Breast epithelium (tissue), 4 donors: ENCODE measurements around the gene NFIX. TPM values are rescaled to one million over a fixed set of nuclear protein-coding genes. Genes with fewer than 3 reads are reported as not detected.

ENCODE experiments used
- DNase-seq, 2 donors: peaks; one replicate each; pipeline ENCODE4 v3.0.0-alpha.2; 2019; ENCODE audit warnings: low spot score in 2 of 2
- H3K27ac ChIP-seq, 2 donors: fragments of 200-600 bp; sonication (generic) in 1 of 2; one replicate each; pipeline ENCODE4 v1.5.1; 2016 to 2019; ENCODE audit warnings: mild to moderate bottlenecking in 1 of 2
- H3K27me3 ChIP-seq, 2 donors: fragments of 200-600 bp; sonication (generic) in 1 of 2; one replicate each; pipeline versions ENCODE4 v1.5.1 to v1.6.0; 2017 to 2019; ENCODE audit warnings: control low read depth in 1 of 2, mild to moderate bottlenecking in 1 of 2
- H3K36me3 ChIP-seq: fragments of 200-600 bp; one replicate; pipeline ENCODE4 v1.5.1; 2019
- H3K4me1 ChIP-seq, 2 donors: fragments of 200-600 bp; sonication (generic); one replicate each; pipeline ENCODE4 v1.5.1; 2016 to 2019; ENCODE audit warnings: control low read depth in 1 of 2
- H3K4me3 ChIP-seq, 3 donors: fragments of 200-600 bp; sonication (generic); 1 replicate in 2 of 3; 2 replicates in 1 of 3; pipeline ENCODE4 v1.5.1; 2016 to 2019; ENCODE audit warnings: mild to moderate bottlenecking in 3 of 3, moderate library complexity in 2 of 3
- H3K9me3 ChIP-seq, 2 donors: fragments of 200-600 bp; sonication (generic) in 1 of 2; one replicate each; pipeline ENCODE4 v1.5.1; 2016 to 2019; ENCODE audit warnings: control low read depth in 1 of 2
- CTCF ChIP-seq, 3 donors: fragments of 450-650 bp; IDR thresholded peaks; one replicate each; pipeline ENCODE4 v1.5.1; 2016 to 2017; ENCODE audit warnings: antibody characterized with exemption in 3 of 3, mild to moderate bottlenecking in 3 of 3, moderate library complexity in 3 of 3
- POLR2A ChIP-seq: fragments of 450-650 bp; IDR thresholded peaks from one replicate; pipeline ENCODE4 v1.6.1; 2016; ENCODE audit warnings: antibody characterized with exemption, mild to moderate bottlenecking, moderate library complexity
- POLR2AphosphoS5 ChIP-seq, 3 donors: sonication (generic); formaldehyde crosslinking; IDR thresholded peaks; one replicate each; pipeline ENCODE4 v1.6.1; 2017; ENCODE audit warnings: antibody characterized with exemption in 3 of 3
- intact Hi-C: fragments of 100-400 bp; cut with DNase I; formaldehyde crosslinking; loops from one replicate; pipeline ENCODE4 v1.15.1; 2023; ENCODE audit warnings: low total_unique reads
- total RNA-seq, 3 donors: library from RNA; depleted of rRNA; stranded (reverse); fragments of >200 nt; gene quantifications; one replicate each; pipeline ENCODE4 v1.1.0, GENCODE V29; 2016

The NFIX gene
- total RNA-seq, 3 donors from 2014 or later = 43.6 to 53.9 (median 52.8) TPM

- H3K36me3 ChIP-seq = no peaks in the 10 kb centered on the region
- H3K4me1 ChIP-seq = peaks cover 13 to 29% of the 10 kb centered on the region in 2 donors
- peak overlapping the region; percentile 33 to 69 (median 50) for H3K4me3 ChIP-seq
- no peaks in the 10 kb centered on the region for H3K27me3 ChIP-seq
- H3K27ac ChIP-seq = peak overlapping the region; percentile 95 to 99
- intact Hi-C loops = loop anchor here (5.0 kb wide), 1 partner anchor 1580 kb away; no protein-coding TSS in a partner anchor
- no peaks in the 10 kb centered on the region for H3K9me3 ChIP-seq
- peak; percentile 80 to 84 for DNase-seq
- TF ChIP-seq POLR2A = no peak
- TF ChIP-seq POLR2AphosphoS5 (IDR thresholded peaks at IDR 0.05) = peak in 2 of 3 donors; percentile 15 to 39
These were observed 7.1 kb downstream of the NFIX start for GRCh38 chr19:13002166-13002898.

- no peak for DNase-seq
- intact Hi-C loops = loop anchor here (5.0 kb wide), 1 partner anchor 1581 kb away; no protein-coding TSS in a partner anchor
- Histone ChIP-seq H3K4me1 (peaks cover 16 to 36% of the 10 kb centered on the region in 2 donors), H3K27ac (peak overlapping the region; percentile 95 to 99), H3K4me3 (peak overlapping the region in 2 of 3 donors; percentile 50 to 69), H3K36me3 (no peaks in the 10 kb centered on the region), H3K27me3 (no peaks in the 10 kb centered on the region), H3K9me3 (no peaks in the 10 kb centered on the region)
- TF ChIP-seq POLR2AphosphoS5 (IDR thresholded peaks at IDR 0.05) = no peak
- TF ChIP-seq CTCF (IDR thresholded peaks at IDR 0.05) = no peak
- TF ChIP-seq POLR2A = no peak
These were observed 7.8 kb downstream of the NFIX start for GRCh38 chr19:13003081-13003480.

GRCh38 chr19:13004273-13004672 is 9.0 kb downstream of the NFIX start:
- no peaks in the 10 kb centered on the region for H3K9me3 ChIP-seq
- DNase-seq = no peak
- H3K4me1 ChIP-seq = peaks cover 26 to 48% of the 10 kb centered on the region in 2 donors
- intact Hi-C loops = loop anchor here (5.0 kb wide), 1 partner anchor 1582 kb away; no protein-coding TSS in a partner anchor
- H3K27me3 ChIP-seq = no peaks in the 10 kb centered on the region
- H3K27ac ChIP-seq = peak overlapping the region; percentile 95 to 99
- TF ChIP-seq POLR2A (no peak), CTCF (IDR thresholded peaks at IDR 0.05) (no peak)
- H3K36me3 ChIP-seq = no peaks in the 10 kb centered on the region
- no peak overlapping the region for H3K4me3 ChIP-seq

GRCh38 chr19:13005253-13005652 is 10.0 kb downstream of the NFIX start:
- no peak for DNase-seq
- Histone ChIP-seq H3K4me1 (peaks cover 35 to 58% of the 10 kb centered on the region in 2 donors), H3K27me3 (no peaks in the 10 kb centered on the region), H3K27ac (peak overlapping the region; percentile 94 to 95), H3K9me3 (no peaks in the 10 kb centered on the region), H3K4me3 (no peak overlapping the region), H3K36me3 (no peaks in the 10 kb centered on the region)
- intact Hi-C loops = no loop called here
- TF ChIP-seq POLR2AphosphoS5 (IDR thresholded peaks at IDR 0.05) = no peak
- no peak for TF ChIP-seq CTCF (IDR thresholded peaks at IDR 0.05)
- no peak for TF ChIP-seq POLR2A

GRCh38 chr19:13005861-13006370 is 10.6 kb downstream of the NFIX start:
- H3K27me3 ChIP-seq = no peaks in the 10 kb centered on the region
- peak overlapping the region; percentile 94 to 95 for H3K27ac ChIP-seq
- intact Hi-C loops = no loop called here
- TF ChIP-seq POLR2AphosphoS5 (IDR thresholded peaks at IDR 0.05) = no peak
- TF ChIP-seq CTCF (IDR thresholded peaks at IDR 0.05) = no peak
- TF ChIP-seq POLR2A = no peak
- H3K4me3 ChIP-seq = peak overlapping the region in 1 of 3 donors; percentile 44
- H3K4me1 ChIP-seq = peaks cover 41 to 60% of the 10 kb centered on the region in 2 donors
- no peak for DNase-seq
- no peaks in the 10 kb centered on the region for H3K36me3 ChIP-seq
- no peaks in the 10 kb centered on the region for H3K9me3 ChIP-seq
